Hepatocyte (in vitro differentiated cells): ENCODE data around the gene MLYCD.

Experiments used
- CTCF ChIP-seq: fragments of 200-600 bp; sonication (generic); IDR thresholded peaks from 2 replicates; pipeline ENCODE4 v1.5.1; 2016; ENCODE audit warnings: antibody characterized with exemption, mild to moderate bottlenecking; ENCODE audit not compliant: poor library complexity
- EZH2phosphoT487 ChIP-seq: fragments of 200-600 bp; sonication (generic); IDR thresholded peaks from one replicate; pipeline ENCODE4 v1.6.1; 2018; ENCODE audit warnings: antibody characterized with exemption, mild to moderate bottlenecking, low read depth, moderate library complexity; ENCODE audit not compliant: unreplicated experiment, severe bottlenecking

- no peak for TF ChIP-seq CTCF
- TF ChIP-seq EZH2phosphoT487: no peak
Measured at GRCh38 chr16:83851473-83851872, 47.4 kb upstream of the MLYCD start.
